ENCODE measurements around the gene FAM107A. TPM values are rescaled to one million over a fixed set of nuclear protein-coding genes. Genes with fewer than 3 reads are reported as not detected.
A peak's percentile ranks its signal among the peaks of the same experiment; 100 is the strongest.

Gene FAM107A
- total and polyA plus RNA-seq, 2 of the 13 experiments (the other 11 are each of a cell fraction or from before 2014, with no cell fraction given) = not detected

DNA sequence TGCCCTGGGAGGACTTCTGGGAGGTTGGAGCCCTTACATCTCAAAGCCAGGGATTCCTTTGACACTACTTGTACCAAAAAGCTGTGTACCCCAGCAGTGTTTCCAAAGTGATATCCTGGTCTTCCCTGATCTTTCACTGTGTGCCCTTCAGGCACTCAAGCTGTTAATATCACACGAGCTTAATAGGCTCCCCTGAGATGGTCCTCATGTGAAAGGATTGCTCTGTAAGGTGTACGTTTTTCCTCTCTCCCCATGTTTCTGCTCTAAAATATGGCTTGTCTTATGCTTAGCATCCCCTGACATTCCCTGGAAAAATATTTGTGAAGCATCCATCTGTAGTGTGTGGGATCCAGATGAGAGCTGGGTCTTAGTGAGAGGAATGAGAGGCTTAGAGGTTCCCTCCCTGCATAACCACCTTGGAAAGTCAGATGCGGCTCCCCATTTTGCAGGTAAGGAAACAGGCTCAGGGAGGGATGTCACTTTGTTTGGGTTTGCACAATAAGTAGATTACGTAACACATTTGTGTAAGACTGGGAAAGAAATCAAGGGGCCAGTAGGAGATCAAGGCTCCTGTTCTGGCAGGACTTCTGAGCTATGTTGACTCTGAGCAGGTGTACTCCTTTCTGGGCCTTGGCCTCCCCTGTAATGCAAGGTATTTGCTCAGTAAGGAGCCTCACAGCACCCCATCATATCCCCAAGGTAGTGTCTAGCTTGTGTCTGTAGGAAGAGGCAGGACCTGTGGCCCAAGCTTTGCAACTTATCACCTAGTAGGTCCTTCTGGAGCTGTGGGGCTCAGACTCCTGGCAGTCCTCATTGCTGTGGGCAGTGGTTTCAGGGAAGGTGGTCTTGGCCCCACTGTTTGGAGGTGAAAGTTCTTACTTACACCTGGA is 39.5 kb downstream of the FAM107A start (continued):
- TF ChIP-seq FOSL1 (CRISPR knock-in tag; IDR thresholded peaks at IDR 0.05; ENCODE audit: borderline replicate concordance) = no peak
- no peak for TF ChIP-seq ZNF615 (CRISPR knock-in tag; IDR thresholded peaks at IDR 0.05; ENCODE audit: borderline replicate concordance)
- TF ChIP-seq ARID5B (CRISPR knock-in tag; IDR thresholded peaks at IDR 0.05) = peak; percentile 60
- peak; percentile 70; the same call in 1 of the 2 replicates for TF ChIP-seq TMF1 (CRISPR knock-in tag; IDR thresholded peaks at IDR 0.05; ENCODE audit: low read depth)
- no peak for TF ChIP-seq ZFP90 (CRISPR knock-in tag; IDR thresholded peaks at IDR 0.05; ENCODE audit: borderline replicate concordance)
- TF ChIP-seq NRL (CRISPR knock-in tag; IDR thresholded peaks at IDR 0.05; ENCODE audit: borderline replicate concordance) = no peak
- TF ChIP-seq RAD21 (CRISPR knock-in tag; IDR thresholded peaks at IDR 0.05) = no peak
- no peak for TF ChIP-seq PHF5A (CRISPR knock-in tag; IDR thresholded peaks at IDR 0.05; ENCODE audit: low read depth, unreplicated experiment)
- no peak for TF ChIP-seq ETV6 (CRISPR knock-in tag; conservative IDR thresholded peaks at IDR 0.05)
- no peak for TF ChIP-seq ZNF468 (CRISPR knock-in tag; IDR thresholded peaks at IDR 0.05)
- TF ChIP-seq PAX8 (CRISPR knock-in tag; IDR thresholded peaks at IDR 0.05; ENCODE audit: borderline replicate concordance) = no peak
- no peak for TF ChIP-seq TIGD3 (CRISPR knock-in tag; IDR thresholded peaks at IDR 0.05; ENCODE audit: borderline replicate concordance)
- TF ChIP-seq PHF21A (CRISPR knock-in tag; IDR thresholded peaks at IDR 0.05) = 0 out of 2 replicates have a peak, but pooled peaks have one; percentile 2
- no peak for TF ChIP-seq ZNF34 (CRISPR knock-in tag; IDR thresholded peaks at IDR 0.05; ENCODE audit: borderline replicate concordance)
- peak in 1 of 2 experiments; percentile 38; a peak in 2 of 4 replicates for TF ChIP-seq ATF4 (CRISPR knock-in tag; IDR thresholded peaks at IDR 0.05)
- no peak for TF ChIP-seq ZNF784 (CRISPR knock-in tag; IDR thresholded peaks at IDR 0.05; ENCODE audit: borderline replicate concordance)
- no peak for TF ChIP-seq PITX1 (CRISPR knock-in tag; IDR thresholded peaks at IDR 0.05)
- TF ChIP-seq, protein P1, sequence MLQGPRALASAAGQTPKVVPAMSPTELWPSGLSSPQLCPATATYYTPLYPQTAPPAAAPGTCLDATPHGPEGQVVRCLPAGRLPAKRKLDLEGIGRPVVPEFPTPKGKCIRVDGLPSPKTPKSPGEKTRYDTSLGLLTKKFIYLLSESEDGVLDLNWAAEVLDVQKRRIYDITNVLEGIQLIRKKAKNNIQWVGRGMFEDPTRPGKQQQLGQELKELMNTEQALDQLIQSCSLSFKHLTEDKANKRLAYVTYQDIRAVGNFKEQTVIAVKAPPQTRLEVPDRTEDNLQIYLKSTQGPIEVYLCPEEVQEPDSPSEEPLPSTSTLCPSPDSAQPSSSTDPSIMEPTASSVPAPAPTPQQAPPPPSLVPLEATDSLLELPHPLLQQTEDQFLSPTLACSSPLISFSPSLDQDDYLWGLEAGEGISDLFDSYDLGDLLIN (CRISPR knock-in tag; IDR thresholded peaks at IDR 0.05; ENCODE audit: borderline replicate concordance) = no peak
- TF ChIP-seq TRIM24 (CRISPR knock-in tag; IDR thresholded peaks at IDR 0.05) = no peak
- TF ChIP-seq NCOR1 (IDR thresholded peaks at IDR 0.05; ENCODE audit: borderline replicate concordance, low read length) = peak; percentile 5; the same call in 1 of the 2 replicates

Data from HepG2 (cell line).